Measurements from ENCODE around the gene NUTM2G.
"Not testable (repeated sequence)": the region's sequence is repeated elsewhere in the genome, so short reads cannot be mapped to it uniquely, and the experiment has no call there.

The NUTM2G gene

GRCh38 chr9:96928543-96928942, at the start of gene NUTM2G:
Gene NUTM2G (plus strand): TSS chr9:96928843. CDS start chr9:96929025, 182 bp downstream.
- DNase-seq = not testable (repeated sequence)

- no peak for DNase-seq
Measured at GRCh38 chr9:96883922-96884321, 44.7 kb upstream of the NUTM2G start.

- DNase-seq = no peak
Measured at GRCh38 chr9:96884443-96884842, 44.2 kb upstream of the NUTM2G start.

GRCh38 chr9:96885424-96885823, 43.2 kb upstream of the NUTM2G start:
- DNase-seq = no peak

GRCh38 chr9:96888591-96888990, 40.1 kb upstream of the NUTM2G start:
- DNase-seq = no peak

- no peak for DNase-seq
Measured at GRCh38 chr9:96892131-96892530, 36.5 kb upstream of the NUTM2G start.

- DNase-seq = not testable (repeated sequence)
Measured at GRCh38 chr9:96900010-96900409, 28.6 kb upstream of the NUTM2G start.

- not testable (repeated sequence) for DNase-seq
Measured at GRCh38 chr9:96904947-96905722, 23.5 kb upstream of the NUTM2G start.

- DNase-seq = not testable (repeated sequence)
Measured at GRCh38 chr9:96908479-96908878, 20.2 kb upstream of the NUTM2G start.

GRCh38 chr9:96915539-96915938, 13.1 kb upstream of the NUTM2G start:
- not testable (repeated sequence) for DNase-seq

GRCh38 chr9:96916531-96916930, 12.1 kb upstream of the NUTM2G start:
- DNase-seq = not testable (repeated sequence)

- not testable (repeated sequence) for DNase-seq
Measured at GRCh38 chr9:96918550-96918949, 10.1 kb upstream of the NUTM2G start.

- DNase-seq = not testable (repeated sequence)
Measured at GRCh38 chr9:96920803-96921202, 7.8 kb upstream of the NUTM2G start.

GRCh38 chr9:96925587-96925986, 3.1 kb upstream of the NUTM2G start:
- DNase-seq = not testable (repeated sequence)

GRCh38 chr9:96931665-96932064, 3.0 kb downstream of the NUTM2G start:
- DNase-seq = not testable (repeated sequence)

GRCh38 chr9:96934097-96934496, 5.5 kb downstream of the NUTM2G start:
- DNase-seq = not testable (repeated sequence)

- DNase-seq = not testable (repeated sequence)
Measured at GRCh38 chr9:96934706-96935105, 6.1 kb downstream of the NUTM2G start.

- not testable (repeated sequence) for DNase-seq
Measured at GRCh38 chr9:96935401-96935800, 6.8 kb downstream of the NUTM2G start.

- not testable (repeated sequence) for DNase-seq
Measured at GRCh38 chr9:96937442-96937841, 8.8 kb downstream of the NUTM2G start.

- DNase-seq = not testable (repeated sequence)
Measured at GRCh38 chr9:96938957-96939665, 10.5 kb downstream of the NUTM2G start.

- not testable (repeated sequence) for DNase-seq
Measured at GRCh38 chr9:96940982-96941381, 12.3 kb downstream of the NUTM2G start.

- DNase-seq = not testable (repeated sequence)
Measured at GRCh38 chr9:96941628-96942027, 13.0 kb downstream of the NUTM2G start.

GRCh38 chr9:96942181-96942580, 13.5 kb downstream of the NUTM2G start:
- DNase-seq = not testable (repeated sequence)

- not testable (repeated sequence) for DNase-seq
Measured at GRCh38 chr9:96949346-96949745, 20.7 kb downstream of the NUTM2G start.
